Measurements from ENCODE around the gene PKP2. TPM values are rescaled to one million over a fixed set of nuclear protein-coding genes. Genes with fewer than 3 reads are reported as not detected.

Gene PKP2
- total and polyA plus RNA-seq, 2 of the 8 experiments (the other 6 are each of a cell fraction or from before 2014, with no cell fraction given): 9.6 to 44.8 TPM

DNA sequence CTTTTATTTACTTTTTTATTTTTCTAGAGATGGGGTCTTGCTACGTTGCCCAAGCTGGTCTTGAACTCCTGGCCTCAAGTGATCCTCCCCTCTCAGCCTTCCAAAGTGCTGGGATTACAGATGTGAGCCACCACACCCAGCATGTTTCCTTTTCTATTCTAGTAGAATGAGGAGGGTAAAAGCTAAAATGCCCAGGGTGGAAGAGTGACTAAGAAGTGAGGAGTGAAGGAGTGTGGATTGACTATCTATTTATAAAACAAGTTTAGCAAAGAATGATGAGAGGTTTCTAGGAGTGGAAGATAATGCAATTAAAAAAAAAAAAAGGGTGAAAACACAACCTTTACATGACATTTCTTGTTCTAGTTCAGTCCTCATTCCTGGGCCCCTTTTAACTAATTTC, 29.8 kb upstream of the PKP2 start (continued):
- TF ChIP-seq MAFK (IDR thresholded peaks at IDR 0.05; ENCODE audit: low read depth, low read length): no peak
